DOHH2 (cell line): ENCODE results near the gene AUTS2.

Experiments used
- EZH2phosphoT487 ChIP-seq: fragments of 200-600 bp; sonication (generic); IDR thresholded peaks from 2 replicates; pipeline ENCODE4 v1.6.1; 2017; ENCODE audit warnings: borderline replicate concordance, mild to moderate bottlenecking, antibody characterized with exemption, low read length, moderate library complexity, mixed read lengths
- TF ChIP-seq, protein P1 (sequence below): fragments of 200-600 bp; sonication (generic); IDR thresholded peaks from one replicate; pipeline ENCODE4 v1.5.1; 2014; ENCODE audit warnings: antibody characterized with exemption, mild to moderate bottlenecking, low read depth, low read length; ENCODE audit not compliant: poor library complexity, severe bottlenecking

GRCh38 chr7:69625798-69626197, 27.5 kb downstream of the AUTS2 start:
- TF ChIP-seq, protein P1, sequence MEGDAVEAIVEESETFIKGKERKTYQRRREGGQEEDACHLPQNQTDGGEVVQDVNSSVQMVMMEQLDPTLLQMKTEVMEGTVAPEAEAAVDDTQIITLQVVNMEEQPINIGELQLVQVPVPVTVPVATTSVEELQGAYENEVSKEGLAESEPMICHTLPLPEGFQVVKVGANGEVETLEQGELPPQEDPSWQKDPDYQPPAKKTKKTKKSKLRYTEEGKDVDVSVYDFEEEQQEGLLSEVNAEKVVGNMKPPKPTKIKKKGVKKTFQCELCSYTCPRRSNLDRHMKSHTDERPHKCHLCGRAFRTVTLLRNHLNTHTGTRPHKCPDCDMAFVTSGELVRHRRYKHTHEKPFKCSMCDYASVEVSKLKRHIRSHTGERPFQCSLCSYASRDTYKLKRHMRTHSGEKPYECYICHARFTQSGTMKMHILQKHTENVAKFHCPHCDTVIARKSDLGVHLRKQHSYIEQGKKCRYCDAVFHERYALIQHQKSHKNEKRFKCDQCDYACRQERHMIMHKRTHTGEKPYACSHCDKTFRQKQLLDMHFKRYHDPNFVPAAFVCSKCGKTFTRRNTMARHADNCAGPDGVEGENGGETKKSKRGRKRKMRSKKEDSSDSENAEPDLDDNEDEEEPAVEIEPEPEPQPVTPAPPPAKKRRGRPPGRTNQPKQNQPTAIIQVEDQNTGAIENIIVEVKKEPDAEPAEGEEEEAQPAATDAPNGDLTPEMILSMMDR = no peak
- no peak for TF ChIP-seq EZH2phosphoT487
